HS-27A (cell line): ENCODE results near the gene WNT1.

Experiments
- DNase-seq: peaks from one replicate; pipeline ENCODE4 v3.0.0-alpha.2; 2012; ENCODE audit warnings: low read depth, missing footprints

The WNT1 gene

DNA sequence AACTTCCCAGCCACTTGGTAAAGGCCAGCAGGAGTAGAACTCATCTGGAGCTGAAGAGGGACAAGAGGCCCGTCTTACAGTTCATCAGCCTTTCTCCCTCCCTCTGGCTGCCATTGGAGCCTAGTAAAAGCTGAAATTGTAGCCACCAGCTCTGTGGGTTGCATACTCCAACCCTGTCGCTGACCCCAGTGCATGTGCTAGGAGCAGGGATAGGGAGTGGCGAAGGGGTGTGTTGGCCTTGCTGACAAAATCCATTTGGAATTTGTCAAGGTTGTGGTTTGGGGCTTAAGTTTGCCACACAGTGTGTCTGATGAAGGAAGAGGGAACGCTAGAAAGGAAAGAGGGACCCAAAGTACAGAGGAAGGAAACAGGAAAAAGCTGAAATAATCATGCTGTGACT is 16.8 kb upstream of the WNT1 start:
- DNase-seq, result peak; percentile 54

DNA sequence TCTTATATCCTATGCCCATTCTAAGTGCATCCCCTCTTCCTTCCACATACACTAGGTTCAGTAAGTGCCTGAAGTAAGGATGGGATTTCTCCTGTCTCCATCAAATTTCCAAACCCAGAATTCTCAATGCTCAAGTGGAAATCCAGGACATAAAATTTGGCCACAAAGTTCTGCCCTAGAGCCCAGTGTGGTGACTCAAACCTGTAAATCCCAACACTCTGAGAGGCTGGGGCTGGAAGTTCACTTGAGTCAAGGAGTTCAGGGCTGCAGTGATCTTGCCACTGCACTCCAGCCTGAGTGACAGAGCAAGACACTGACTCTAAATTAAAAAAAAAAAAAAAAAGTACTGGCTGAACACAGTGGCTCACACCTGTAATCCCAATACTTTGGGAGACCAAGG is 16.3 kb upstream of the WNT1 start:
- no peak for DNase-seq

DNA sequence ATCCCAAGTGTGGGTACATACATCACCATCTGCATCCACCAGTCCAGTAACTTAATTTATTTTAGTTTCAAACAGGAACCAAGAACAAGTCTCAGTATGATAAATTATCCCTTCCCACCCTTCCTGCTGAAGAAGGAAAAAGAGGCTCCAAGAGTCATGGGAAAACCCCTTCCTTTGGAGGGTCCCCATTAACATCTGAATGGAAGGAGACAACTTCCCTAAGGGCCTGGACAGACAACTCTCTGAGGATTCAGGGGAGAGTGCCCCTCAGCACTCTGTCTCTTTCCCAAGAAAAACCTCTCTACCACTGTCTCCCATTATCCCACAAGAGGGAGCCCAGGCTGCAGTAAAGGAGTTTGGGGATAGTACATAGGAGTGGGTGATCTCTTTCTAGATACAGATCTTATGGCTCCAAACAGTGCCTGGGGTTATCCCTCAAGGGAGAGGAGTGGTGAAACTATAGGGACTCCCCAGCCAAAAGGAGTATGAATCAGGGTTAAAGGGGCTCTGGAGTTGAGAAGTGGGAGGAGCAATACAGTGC is 12.8 kb upstream of the WNT1 start:
- no peak for DNase-seq

DNA sequence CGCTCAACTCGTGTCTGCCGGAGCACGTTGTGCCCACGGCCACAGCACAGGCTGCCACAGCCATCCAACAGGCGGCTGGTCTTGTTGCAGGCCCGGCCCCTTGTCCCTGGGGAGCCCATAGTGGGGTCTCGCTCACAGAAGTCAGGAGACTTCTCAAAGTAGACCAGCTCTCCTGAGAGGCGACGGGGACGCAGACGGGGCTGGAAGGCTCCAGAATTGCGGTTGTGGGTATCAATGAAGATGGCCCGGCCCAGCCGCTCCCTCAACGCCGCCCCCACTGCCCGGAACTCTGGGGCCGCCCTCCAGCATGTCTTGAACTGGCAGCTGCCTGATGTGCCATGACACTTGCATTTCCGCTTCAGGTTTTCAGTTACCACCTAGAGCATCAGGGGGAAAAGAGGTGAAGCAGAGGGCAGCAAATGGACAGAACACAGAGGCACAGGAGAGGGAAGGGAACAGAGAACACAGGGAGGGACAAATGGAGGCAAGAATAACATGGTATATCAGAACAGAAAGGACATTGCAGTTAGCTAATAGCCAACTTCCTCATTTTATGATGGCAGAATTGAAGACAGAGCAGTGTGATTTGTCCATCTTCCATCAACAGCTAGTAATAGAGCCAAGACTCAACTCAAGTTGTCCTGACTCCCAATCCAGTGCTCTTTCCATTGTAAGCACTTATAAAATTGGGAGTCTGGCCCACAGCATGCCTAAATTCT is 11.8 kb upstream of the WNT1 start:
- DNase-seq, result no peak

DNA sequence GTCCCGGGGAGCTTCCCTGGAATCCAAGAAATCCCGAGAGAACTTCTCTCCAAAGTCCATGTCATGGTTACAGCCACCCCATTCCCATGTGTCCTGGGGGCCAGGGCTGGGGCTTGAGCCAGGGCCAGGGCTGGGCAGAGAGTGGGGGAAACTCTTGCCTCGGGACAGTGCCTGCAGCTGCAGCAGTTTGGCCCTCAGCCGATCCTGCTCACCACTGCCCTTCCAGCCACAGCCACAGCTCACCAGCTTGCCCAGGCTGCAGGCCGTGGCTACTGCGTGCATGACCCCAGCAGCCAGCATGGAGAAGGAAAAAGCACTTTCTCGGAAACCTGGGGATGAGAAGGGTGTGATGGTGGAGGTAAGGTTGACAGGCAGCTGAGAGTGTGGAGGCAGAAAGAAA is 10.1 kb upstream of the WNT1 start:
- no peak for DNase-seq

DNA sequence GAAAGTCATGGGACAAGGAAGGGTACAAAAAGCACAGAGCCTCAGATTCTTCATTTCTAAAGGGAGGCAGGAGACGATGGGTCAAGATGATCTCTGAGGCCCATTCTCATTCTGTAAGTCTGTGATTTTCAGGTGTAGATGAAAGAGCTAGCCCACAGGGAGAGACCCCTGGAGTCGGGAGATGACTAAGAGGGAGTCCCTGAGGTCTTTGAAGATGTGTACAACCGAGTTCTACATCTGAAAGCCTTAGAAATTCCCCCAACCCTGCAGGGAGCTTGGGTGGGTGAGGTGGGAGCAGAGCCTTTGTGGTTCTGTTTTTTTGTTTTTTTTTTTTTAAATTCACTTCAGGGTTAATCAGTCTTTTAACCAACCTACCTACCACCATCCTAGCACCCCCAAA is 9.7 kb upstream of the WNT1 start:
- DNase-seq, result no peak

GRCh38 chr12:48969160-48969771 is 8.9 kb upstream of the WNT1 start:
- DNase-seq, result no peak

- DNase-seq, result no peak
These were observed 8.1 kb upstream of the WNT1 start for GRCh38 chr12:48969833-48970701.

GRCh38 chr12:48970702-48971334 is 7.3 kb upstream of the WNT1 start:
- no peak for DNase-seq

GRCh38 chr12:48972213-48972951 is 5.7 kb upstream of the WNT1 start:
- DNase-seq, result no peak

DNA sequence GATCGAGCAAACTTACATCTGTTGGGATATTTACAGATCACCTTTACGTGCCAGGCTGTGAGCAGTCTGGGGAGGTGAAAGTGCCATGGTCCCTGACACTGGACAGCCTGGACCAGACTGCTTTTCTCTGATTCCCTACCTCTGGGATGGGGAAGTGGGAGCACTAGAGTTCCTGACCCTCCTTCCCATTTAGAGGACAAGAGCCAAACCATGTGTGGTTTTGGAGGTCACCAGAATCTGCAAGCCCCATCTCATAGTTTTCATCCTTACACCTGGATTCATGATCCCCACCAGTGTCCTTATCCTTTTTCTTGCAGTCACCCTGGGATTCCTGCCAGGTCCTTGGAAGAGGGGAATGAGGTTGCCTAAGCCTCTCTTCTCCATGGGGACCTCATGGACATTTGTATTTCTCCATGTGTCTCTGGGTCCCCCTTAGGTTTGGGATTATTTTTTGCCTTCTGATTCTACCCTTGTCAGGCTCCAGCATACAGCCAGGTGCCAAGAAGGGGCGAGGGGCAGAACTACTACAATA is 5.1 kb upstream of the WNT1 start:
- no peak for DNase-seq

- DNase-seq, result no peak
These were observed 4.6 kb upstream of the WNT1 start for GRCh38 chr12:48973531-48973930.

DNA sequence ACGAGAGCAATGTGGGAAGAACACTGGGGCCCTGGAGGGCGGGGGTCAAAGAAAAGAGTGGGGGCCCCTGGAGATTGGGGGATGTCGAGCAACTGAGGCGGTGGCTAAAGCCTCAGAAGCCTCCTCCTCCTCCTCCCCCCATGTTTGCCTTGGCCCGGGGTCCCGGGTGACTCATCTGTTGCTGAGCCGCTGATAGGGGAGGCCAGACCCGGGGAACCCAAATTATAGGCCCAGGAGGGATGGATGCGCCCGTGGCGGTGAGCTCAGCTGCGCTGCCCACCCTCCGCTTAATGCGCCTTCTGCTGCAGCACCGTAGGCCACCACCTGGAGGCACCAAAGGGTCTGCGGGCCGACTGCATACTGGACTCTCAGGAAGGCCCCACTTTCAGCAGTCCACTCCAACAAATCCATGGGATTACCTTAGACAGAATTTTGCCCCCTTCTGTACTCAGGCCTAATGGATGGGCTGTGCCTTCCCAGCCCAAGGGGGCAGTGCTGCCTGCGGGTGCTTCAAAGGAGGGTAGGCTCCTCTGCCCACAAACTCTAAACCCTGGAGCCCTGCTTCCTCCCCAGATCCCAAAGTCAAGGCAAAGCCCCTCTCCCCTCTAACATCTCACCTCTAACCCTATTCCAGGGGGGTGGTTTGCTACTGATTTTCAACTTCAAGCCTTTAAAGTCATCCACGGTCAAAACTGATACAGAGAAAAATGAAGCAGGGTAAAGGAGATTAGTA is 4.0 kb upstream of the WNT1 start:
- no peak for DNase-seq

DNA sequence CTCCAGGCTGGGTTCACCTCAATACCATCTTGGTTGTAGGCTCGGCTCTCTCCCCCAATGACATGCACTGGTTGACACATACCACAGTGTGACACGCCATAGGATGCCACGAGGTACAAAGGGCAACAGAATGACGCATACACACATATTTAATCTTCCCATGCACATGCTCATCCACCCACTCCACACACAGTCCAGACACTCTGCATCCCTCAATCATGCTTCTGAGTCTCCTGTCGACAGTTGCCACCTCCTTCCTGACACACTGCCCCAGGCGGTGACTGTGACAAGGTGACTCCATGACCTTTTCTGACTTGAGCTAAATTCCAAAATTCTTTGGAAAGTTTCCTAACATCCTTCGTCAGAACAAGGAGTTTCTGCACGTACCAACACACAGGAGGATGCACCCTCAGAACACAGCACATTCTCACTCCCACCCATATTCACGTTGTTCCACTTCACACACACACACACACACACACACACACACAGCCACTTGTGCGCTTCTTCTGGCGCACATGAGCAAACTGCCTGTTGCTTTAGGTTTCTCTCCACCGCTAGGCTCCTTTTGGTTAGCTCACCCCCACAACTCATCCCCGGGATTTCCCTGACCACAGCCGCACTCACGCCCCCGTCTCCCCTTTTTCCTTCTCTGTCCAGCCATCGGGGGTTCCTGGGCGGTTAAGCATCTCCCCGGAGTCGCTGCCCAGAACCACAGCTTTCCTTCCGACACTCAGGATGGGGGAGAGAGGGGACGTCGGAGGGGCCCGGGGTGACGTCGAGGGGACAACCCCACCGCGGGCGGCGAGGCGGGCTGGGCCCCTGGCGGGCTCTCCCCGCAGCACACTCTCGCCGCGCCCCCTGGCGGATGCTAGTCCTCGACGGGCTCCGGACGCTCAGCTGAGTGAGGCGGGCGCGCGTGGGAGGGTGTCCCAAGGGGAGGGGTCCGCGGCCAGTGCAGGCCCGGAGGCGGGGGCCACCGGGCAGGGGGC is 536 bp upstream of the WNT1 start:
- no peak for DNase-seq

DNA sequence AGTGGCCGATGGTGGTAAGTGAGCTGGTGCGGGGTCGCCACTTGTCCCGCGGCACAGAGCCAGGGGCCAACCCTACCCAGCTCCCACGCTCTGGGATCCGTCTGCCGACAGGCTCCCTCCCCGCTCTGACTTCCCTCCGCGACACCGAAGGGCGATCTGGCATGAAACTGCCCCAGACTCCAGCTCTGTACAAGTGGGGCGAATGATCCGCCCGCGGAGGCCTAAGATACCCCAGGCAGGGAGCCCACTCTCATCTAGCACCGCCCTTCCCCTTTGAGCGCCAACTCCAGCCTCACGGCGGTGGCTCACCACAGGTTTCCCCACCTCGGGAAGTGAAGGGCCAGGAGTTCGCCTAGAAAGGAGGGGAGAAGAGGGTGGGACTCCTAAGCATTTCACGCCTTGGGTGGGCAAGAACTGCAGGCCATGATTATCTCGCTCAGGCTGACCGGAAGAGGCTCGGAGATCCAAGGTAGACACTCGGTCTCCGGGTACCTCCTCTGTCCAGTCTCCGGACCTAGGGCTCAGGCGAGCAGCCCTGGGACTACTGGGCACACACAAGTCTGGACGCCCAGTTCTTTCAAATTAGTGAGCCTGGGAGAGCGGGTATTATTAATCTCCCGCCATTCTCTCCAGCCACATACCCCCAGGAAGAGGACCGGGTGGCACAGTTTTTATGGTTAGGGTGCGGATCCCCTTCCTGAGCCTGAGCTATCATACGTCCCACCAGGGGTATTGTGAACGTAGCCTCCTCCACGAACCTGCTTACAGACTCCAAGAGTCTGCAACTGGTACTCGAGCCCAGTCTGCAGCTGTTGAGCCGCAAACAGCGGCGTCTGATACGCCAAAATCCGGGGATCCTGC is 849 bp downstream of the WNT1 start:
- DNase-seq, result no peak

GRCh38 chr12:48979602-48980388 is 1.7 kb downstream of the WNT1 start:
- DNase-seq, result no peak

GRCh38 chr12:48980389-48980952 is 2.3 kb downstream of the WNT1 start:
- no peak for DNase-seq
